OCI-LY3 (cell line): Measurements from ENCODE around the gene DPF3.
A peak's percentile ranks its signal among the peaks of the same experiment; 100 is the strongest.

Source experiments
- H2AFZ ChIP-seq: fragments of 200-600, 300-600 bp; shearing (Covaris generic); 2 replicates; pipeline ENCODE4 v1.6.0; 2014; ENCODE audit warnings: antibody characterized with exemption, low read depth, low read length
- H3K27ac ChIP-seq: fragments of 200-600, 300-600 bp; sonication (generic); 2 replicates; pipeline ENCODE4 v1.5.1; 2014; ENCODE audit warnings: mild to moderate bottlenecking, low read length, moderate library complexity, mixed read lengths
- H3K27me3 ChIP-seq: fragments of 200-600, 300-600 bp; sonication (generic); 2 replicates; pipeline ENCODE4 v1.6.1; 2014; ENCODE audit warnings: low read depth, low read length, mixed read lengths
- H3K36me3 ChIP-seq: fragments of 200-600, 300-600 bp; sonication (generic); replicated peaks from 2 replicates; pipeline ENCODE3; 2014; ENCODE audit warnings: low read depth, low read length, mixed read lengths
- H3K4me1 ChIP-seq: fragments of 300-600, 200-600 bp; sonication (generic); 2 replicates; pipeline ENCODE4 v1.6.1; 2014; ENCODE audit warnings: low read length, mixed read lengths
- H3K4me2 ChIP-seq: fragments of 200-600, 300-600 bp; sonication (generic); 2 replicates; pipeline ENCODE4 v1.6.1; 2014; ENCODE audit warnings: low read length, mixed read lengths
- H3K4me3 ChIP-seq: fragments of 300-600, 200-600 bp; sonication (generic); 2 replicates; pipeline ENCODE4 v1.5.1; 2014; ENCODE audit warnings: antibody characterized with exemption, mild to moderate bottlenecking, low read length, moderate library complexity
- H3K79me2 ChIP-seq: fragments of 300-600, 200-600 bp; shearing (Covaris generic); 2 replicates; pipeline ENCODE4 v1.6.1; 2014; ENCODE audit warnings: mild to moderate bottlenecking, low read length, mixed read lengths
- H3K9ac ChIP-seq: fragments of 300-600, 200-600 bp; shearing (Covaris generic); 2 replicates; pipeline ENCODE4 v1.6.0; 2014; ENCODE audit warnings: mild to moderate bottlenecking, low read length, moderate library complexity
- H3K9me3 ChIP-seq: fragments of 200-600, 300-600 bp; shearing (Covaris generic); 2 replicates; pipeline ENCODE4 v1.6.1; 2014; ENCODE audit warnings: low read length, mixed read lengths; ENCODE audit not compliant: insufficient read depth
- H4K20me1 ChIP-seq: fragments of 200-600, 300-600 bp; sonication (generic); 2 replicates; pipeline ENCODE4 v1.6.1; 2016; ENCODE audit warnings: low read length, mixed read lengths; ENCODE audit not compliant: insufficient read depth
- EZH2phosphoT487 ChIP-seq: fragments of 200-600 bp; shearing (Covaris generic); IDR thresholded peaks from 2 replicates; pipeline ENCODE4 v1.6.1; 2018; ENCODE audit warnings: antibody characterized with exemption, mixed run types, low read depth
- TF ChIP-seq, protein P1 (sequence below): fragments of 200-600, 300-600 bp; sonication (generic); IDR thresholded peaks from 2 replicates; pipeline ENCODE4 v1.5.1; 2014; ENCODE audit warnings: antibody characterized with exemption, low read length, low read depth

Gene DPF3

DNA sequence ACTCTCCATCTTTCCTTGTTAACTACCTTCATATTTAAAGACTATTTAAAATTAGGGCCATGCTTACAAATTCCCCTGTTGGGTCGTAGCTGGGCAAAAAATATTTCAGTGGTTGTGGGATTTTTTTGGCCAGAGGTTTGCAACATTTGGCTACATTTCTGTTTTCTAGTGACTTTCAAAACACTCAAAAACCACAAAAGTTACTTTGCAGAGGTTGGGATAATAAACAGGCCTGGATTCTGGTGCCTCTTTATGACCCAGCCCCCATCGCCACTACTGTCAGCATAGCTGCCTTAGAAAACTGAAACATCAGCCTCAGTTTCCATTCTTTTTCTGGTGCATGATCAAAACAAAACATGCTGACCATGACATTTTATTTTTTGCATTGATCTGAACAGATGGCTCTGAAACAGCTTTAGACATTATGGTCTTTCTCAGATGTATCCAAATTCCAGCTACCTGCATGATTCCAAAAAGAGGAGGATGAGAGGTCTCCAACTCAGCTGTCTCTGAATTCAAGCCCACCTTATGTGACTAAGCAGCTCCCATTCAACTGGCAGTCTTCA, 5.2 kb downstream of the DPF3 start:
- Histone ChIP-seq H2AFZ (no peak overlapping the region), H3K27me3 (no peaks in the 10 kb centered on the region), H3K9me3 (no peaks in the 10 kb centered on the region), H3K36me3 (peaks cover 3% of the 10 kb centered on the region), H3K4me2 (0 out of 2 replicates have a peak overlapping the region, but pooled peaks have one; percentile 9), H4K20me1 (no peaks in the 10 kb centered on the region), H3K4me3 (no peak overlapping the region), H3K4me1 (peaks cover 26% of the 10 kb centered on the region), H3K9ac (no peak overlapping the region), H3K79me2 (peaks cover 90% of the 10 kb centered on the region), H3K27ac (no peak overlapping the region)
- no peak for TF ChIP-seq EZH2phosphoT487
- TF ChIP-seq, protein P1, sequence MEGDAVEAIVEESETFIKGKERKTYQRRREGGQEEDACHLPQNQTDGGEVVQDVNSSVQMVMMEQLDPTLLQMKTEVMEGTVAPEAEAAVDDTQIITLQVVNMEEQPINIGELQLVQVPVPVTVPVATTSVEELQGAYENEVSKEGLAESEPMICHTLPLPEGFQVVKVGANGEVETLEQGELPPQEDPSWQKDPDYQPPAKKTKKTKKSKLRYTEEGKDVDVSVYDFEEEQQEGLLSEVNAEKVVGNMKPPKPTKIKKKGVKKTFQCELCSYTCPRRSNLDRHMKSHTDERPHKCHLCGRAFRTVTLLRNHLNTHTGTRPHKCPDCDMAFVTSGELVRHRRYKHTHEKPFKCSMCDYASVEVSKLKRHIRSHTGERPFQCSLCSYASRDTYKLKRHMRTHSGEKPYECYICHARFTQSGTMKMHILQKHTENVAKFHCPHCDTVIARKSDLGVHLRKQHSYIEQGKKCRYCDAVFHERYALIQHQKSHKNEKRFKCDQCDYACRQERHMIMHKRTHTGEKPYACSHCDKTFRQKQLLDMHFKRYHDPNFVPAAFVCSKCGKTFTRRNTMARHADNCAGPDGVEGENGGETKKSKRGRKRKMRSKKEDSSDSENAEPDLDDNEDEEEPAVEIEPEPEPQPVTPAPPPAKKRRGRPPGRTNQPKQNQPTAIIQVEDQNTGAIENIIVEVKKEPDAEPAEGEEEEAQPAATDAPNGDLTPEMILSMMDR = no peak

- no peaks in the 10 kb centered on the region for H4K20me1 ChIP-seq
- TF ChIP-seq, protein P1 = no peak
- no peak for TF ChIP-seq EZH2phosphoT487
- peaks cover 88% of the 10 kb centered on the region for H3K79me2 ChIP-seq
- H3K9ac ChIP-seq = no peak overlapping the region
- H3K4me3 ChIP-seq = no peak overlapping the region
- H3K9me3 ChIP-seq = no peaks in the 10 kb centered on the region
- no peaks in the 10 kb centered on the region for H3K27me3 ChIP-seq
- 0 out of 2 replicates have a peak overlapping the region, but pooled peaks have one; percentile 9 for H3K4me2 ChIP-seq
- H3K36me3 ChIP-seq = peaks cover 3% of the 10 kb centered on the region
- H2AFZ ChIP-seq = no peak overlapping the region
- no peak overlapping the region for H3K27ac ChIP-seq
- peaks cover 26% of the 10 kb centered on the region for H3K4me1 ChIP-seq
Measured at GRCh38 chr14:72888192-72888591, 5.7 kb downstream of the DPF3 start.

GRCh38 chr14:72887514-72887913, 6.4 kb downstream of the DPF3 start:
- TF ChIP-seq, protein P1 = no peak
- no peak for TF ChIP-seq EZH2phosphoT487
- Histone ChIP-seq H3K27me3 (no peaks in the 10 kb centered on the region), H2AFZ (no peak overlapping the region), H3K4me1 (peaks cover 26% of the 10 kb centered on the region), H3K36me3 (peaks cover 3% of the 10 kb centered on the region), H3K4me2 (no peak overlapping the region), H4K20me1 (no peaks in the 10 kb centered on the region), H3K27ac (no peak overlapping the region), H3K9me3 (no peaks in the 10 kb centered on the region), H3K9ac (no peak overlapping the region), H3K79me2 (peaks cover 86% of the 10 kb centered on the region), H3K4me3 (no peak overlapping the region)

DNA sequence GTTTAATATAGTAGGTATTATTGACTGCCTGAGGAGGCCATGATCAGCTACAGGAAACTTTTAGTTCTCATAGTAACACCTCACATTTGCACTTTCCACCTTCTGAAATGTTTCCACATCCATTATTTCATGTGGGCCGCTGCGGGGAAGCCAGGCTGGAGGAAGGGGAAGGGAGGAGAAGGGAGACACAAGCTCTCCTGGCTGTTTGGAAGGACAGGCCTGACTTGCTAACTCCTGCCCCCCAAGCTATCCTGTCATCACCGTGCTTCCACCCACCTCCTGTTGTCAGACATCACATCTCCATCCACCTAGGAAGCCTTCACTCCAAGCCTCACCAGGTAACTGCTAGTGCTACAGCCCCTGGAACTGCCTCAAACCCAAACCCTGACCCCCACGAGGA, 9.5 kb downstream of the DPF3 start:
- Histone ChIP-seq H3K27ac (no peak overlapping the region), H3K4me1 (peaks cover 33% of the 10 kb centered on the region), H3K4me2 (no peak overlapping the region), H2AFZ (no peak overlapping the region), H3K9me3 (no peaks in the 10 kb centered on the region), H4K20me1 (peaks cover 4% of the 10 kb centered on the region; the same call in 1 of the 2 replicates), H3K36me3 (peaks cover 5% of the 10 kb centered on the region), H3K27me3 (no peaks in the 10 kb centered on the region), H3K4me3 (no peak overlapping the region), H3K79me2 (peaks cover 68% of the 10 kb centered on the region), H3K9ac (no peak overlapping the region)
- TF ChIP-seq EZH2phosphoT487 = no peak
- TF ChIP-seq, protein P1 = no peak
